Esophagus squamous epithelium (tissue), 4 donors: ENCODE data around the gene TMEM163.

ENCODE experiments used
- CTCF ChIP-seq, 6 experiments: fragments of 450-650 bp in 4 of 6; fragments of 200-600 bp in 2 of 6; sonication (generic) in 2 of 6; IDR thresholded peaks; one replicate each; pipeline ENCODE4 v1.5.1; 2016 to 2019; ENCODE audit warnings: antibody characterized with exemption in 6 of 6, mild to moderate bottlenecking in 4 of 6, moderate library complexity in 4 of 6
- POLR2A ChIP-seq, 4 donors: fragments of 450-650 bp; IDR thresholded peaks; one replicate each; pipeline ENCODE4 v1.6.1; 2017; ENCODE audit warnings: antibody characterized with exemption in 4 of 4, mild to moderate bottlenecking in 4 of 4, moderate library complexity in 3 of 4

DNA sequence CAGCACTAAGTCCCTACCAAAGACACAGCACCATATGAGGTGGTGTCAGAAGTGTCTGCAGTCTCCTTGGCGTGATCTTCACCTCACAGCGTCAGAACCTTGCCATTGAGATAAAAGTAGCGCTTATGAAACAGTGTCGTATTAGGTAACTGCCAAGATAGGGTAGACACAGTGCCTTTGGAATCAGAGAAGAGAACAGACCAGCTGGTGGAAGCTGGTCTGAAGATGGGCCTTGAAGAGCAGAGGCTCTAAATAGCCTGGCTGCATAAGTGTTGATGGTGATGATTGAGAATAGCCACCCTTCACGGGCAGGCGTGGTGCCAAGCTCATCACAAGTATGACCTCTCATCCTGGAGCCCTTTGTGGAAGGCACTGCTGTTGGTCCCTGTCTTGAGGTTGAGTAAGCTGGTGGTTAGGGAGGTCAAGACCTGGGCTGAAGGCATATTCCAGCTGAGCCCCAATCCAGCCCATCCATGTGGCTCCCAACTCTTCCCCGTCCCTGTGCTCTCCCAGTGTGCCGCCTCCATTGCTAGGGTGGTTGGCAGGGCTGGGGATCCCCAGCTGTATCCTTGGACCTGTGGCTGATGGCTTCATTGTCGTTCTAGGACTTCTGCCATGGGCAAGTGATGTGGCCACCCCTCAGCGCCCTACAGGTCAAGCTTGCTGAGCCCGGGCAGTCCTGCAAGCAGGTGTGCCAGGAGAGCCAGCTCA is 277.5 kb downstream of the TMEM163 start:
- TF ChIP-seq CTCF (IDR thresholded peaks at IDR 0.05) (no peak), POLR2A (IDR thresholded peaks at IDR 0.05) (no peak)
